ENCODE measurements around the gene IGSF22. TPM values are rescaled to one million over a fixed set of nuclear protein-coding genes. Genes with fewer than 3 reads are reported as not detected.

IGSF22 gene
- total RNA-seq, 1 donor from 2014 or later, result 0.58 TPM

DNA sequence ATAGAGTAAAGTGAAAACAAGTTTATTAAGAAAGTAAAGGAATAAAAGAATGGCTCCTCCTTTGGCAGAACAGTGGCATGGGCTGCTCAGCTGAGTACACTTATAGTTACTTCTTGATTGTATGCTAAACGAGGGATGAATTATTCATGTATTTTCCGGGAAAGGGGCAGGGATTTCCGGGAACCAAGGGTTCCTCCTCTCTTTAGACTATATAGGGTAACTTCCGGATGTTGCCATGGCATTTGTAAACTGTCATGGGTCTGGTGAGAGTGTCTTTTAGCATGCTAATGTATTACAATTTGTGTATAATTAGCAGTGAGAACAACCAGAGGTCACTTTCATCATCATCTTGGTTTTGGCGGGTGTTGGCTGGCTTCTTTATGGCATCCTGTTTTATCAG is 68.3 kb downstream of the IGSF22 start:
- DNase-seq (ENCODE audit: low spot score) (no peak), ATAC-seq (no peak)
- intact Hi-C loops (cut with DNase I), result no loop called here

Other genes with a start within 250 kb of the IGSF22 start
- 49.2 TPM for gene TSG101, start 199.2 kb downstream of the IGSF22 start, total RNA-seq
- gene UEVLD, start 137.5 kb downstream of the IGSF22 start, total RNA-seq, result 25.9 TPM
- gene MISFA, start 126.4 kb downstream of the IGSF22 start, total RNA-seq, result 5.6 TPM
- 16.3 TPM for gene SPTY2D1, start 91.8 kb downstream of the IGSF22 start, total RNA-seq
- 7.0 TPM for gene TMEM86A, start 27.4 kb downstream of the IGSF22 start, total RNA-seq
- 3.2 TPM for gene PTPN5, start 65.6 kb upstream of the IGSF22 start, total RNA-seq
- gene MRGPRX1, start 213.2 kb upstream of the IGSF22 start, total RNA-seq, result not detected

Data from sciatic nerve (tissue), 2 donors.